UCSD-AML1 (cell line): ENCODE measurements around the gene LMTK3.

Experiments used
- DNase-seq: peaks from one replicate; lab custom pipeline; 2025; ENCODE audit not compliant: unreplicated experiment; lab: John Stamatoyannopoulos, UW

The LMTK3 gene

GRCh38 chr19:48475369-48476068 lies 36.1 kb downstream of the LMTK3 start:
- DNase-seq = no peak

GRCh38 chr19:48474084-48474592 lies 37.5 kb downstream of the LMTK3 start:
- no peak for DNase-seq

- no peak for DNase-seq
Observed at GRCh38 chr19:48473161-48473966, 38.3 kb downstream of the LMTK3 start.

GRCh38 chr19:48471836-48472235 lies 39.8 kb downstream of the LMTK3 start:
- DNase-seq = no peak

GRCh38 chr19:48470856-48471255 lies 40.8 kb downstream of the LMTK3 start:
- no peak for DNase-seq

- no peak for DNase-seq
Observed at GRCh38 chr19:48469934-48470680, 41.5 kb downstream of the LMTK3 start.

- peak; percentile 84 for DNase-seq
Observed at GRCh38 chr19:48469289-48469881, 42.2 kb downstream of the LMTK3 start, which contains the start of gene CYTH2. Gene CYTH2, plus strand, starts transcription at chr19:48469369. Its CDS starts 139 bp downstream, at chr19:48469508.

GRCh38 chr19:48468772-48469288 lies 42.8 kb downstream of the LMTK3 start:
- DNase-seq = peak; percentile 100

- DNase-seq = no peak
Observed at GRCh38 chr19:48466561-48467325, 44.9 kb downstream of the LMTK3 start.

GRCh38 chr19:48465215-48465614 lies 46.4 kb downstream of the LMTK3 start:
- no peak for DNase-seq

- DNase-seq = no peak
Observed at GRCh38 chr19:48461982-48462655, 49.5 kb downstream of the LMTK3 start.

GRCh38 chr19:48461651-48461981 lies 50.0 kb downstream of the LMTK3 start:
- DNase-seq = no peak

GRCh38 chr19:48458016-48458415 lies 53.6 kb downstream of the LMTK3 start:
- no peak for DNase-seq

GRCh38 chr19:48456864-48457263 lies 54.8 kb downstream of the LMTK3 start:
- DNase-seq = no peak

GRCh38 chr19:48455908-48456562 lies 55.6 kb downstream of the LMTK3 start:
- no peak for DNase-seq

GRCh38 chr19:48455171-48455907 lies 56.3 kb downstream of the LMTK3 start, which contains the start of gene KCNJ14:
Gene KCNJ14, plus strand, starts transcription at chr19:48455574. Its CDS starts 6,151 bp downstream, at chr19:48461725.
- DNase-seq = no peak

GRCh38 chr19:48454150-48454730 lies 57.4 kb downstream of the LMTK3 start:
- DNase-seq = no peak
